Cardiac fibroblast (primary cell): Measurements from ENCODE around the gene LHPP.

ENCODE experiments used
- DNase-seq, 2 donors: peaks; one replicate each; pipeline versions ENCODE4 v3.0.0 to v3.0.0-alpha.2; 2010; ENCODE audit warnings: low read depth in 2 of 2
- H3K4me3 ChIP-seq, 2 donors: replicated peaks in 1 of 2; 1 replicate in 1 of 2; 2 replicates in 1 of 2; pipeline ENCODE4 v1.5.1; 2011; ENCODE audit warnings: low read depth in 2 of 2, low read length in 2 of 2, mild to moderate bottlenecking in 2 of 2, moderate library complexity in 1 of 2
- CTCF ChIP-seq: IDR thresholded peaks from one replicate; pipeline ENCODE4 v1.5.1; 2011; ENCODE audit warnings: low read depth, mild to moderate bottlenecking, low read length, inconsistent platforms

LHPP gene

GRCh38 chr10:124602646-124603365 is 141.2 kb downstream of the LHPP start:
- no peak for DNase-seq
- no peak overlapping the region for H3K4me3 ChIP-seq
- TF ChIP-seq CTCF, result no peak

GRCh38 chr10:124603376-124604213 is 142.0 kb downstream of the LHPP start:
- no peak for TF ChIP-seq CTCF
- no peak overlapping the region for H3K4me3 ChIP-seq
- no peak for DNase-seq

GRCh38 chr10:124604214-124605000 is 142.8 kb downstream of the LHPP start:
- H3K4me3 ChIP-seq, result no peak overlapping the region
- no peak for TF ChIP-seq CTCF
- DNase-seq, result no peak

GRCh38 chr10:124605001-124605370 is 143.4 kb downstream of the LHPP start:
- no peak for TF ChIP-seq CTCF
- no peak overlapping the region for H3K4me3 ChIP-seq
- no peak for DNase-seq

GRCh38 chr10:124605481-124605855 is 143.8 kb downstream of the LHPP start:
- H3K4me3 ChIP-seq, result no peak overlapping the region
- TF ChIP-seq CTCF, result no peak
- DNase-seq, result no peak

- H3K4me3 ChIP-seq, result no peak overlapping the region
- no peak for DNase-seq
- no peak for TF ChIP-seq CTCF
Measured at GRCh38 chr10:124605856-124606812, 144.5 kb downstream of the LHPP start.
